Cardiac atrium fibroblast (primary cell): ENCODE data around the gene SLC23A1. TPM values are rescaled to one million over a fixed set of nuclear protein-coding genes. Genes with fewer than 3 reads are reported as not detected.

ENCODE experiments used
- total RNA-seq: library from RNA; depleted of rRNA; stranded (reverse); fragments of >200 nt; gene quantifications from 2 replicates; pipeline ENCODE4 v1.2.3, GENCODE V29; 2015

SLC23A1 gene
- total RNA-seq, result not detected in 2 replicates

GRCh38 chr5:139383275-139383992 is at the start of gene SLC23A1:
SLC23A1 (minus strand) TSS chr5:139383297; CDS start chr5:139383253, 44 bp downstream.

GRCh38 chr5:139403787-139404483 is 20.8 kb upstream of the SLC23A1 start, which contains the start of gene SPATA24:
SPATA24 (minus strand) TSS chr5:139404089; CDS start chr5:139404060, 29 bp downstream.

GRCh38 chr5:139394654-139395566 is 11.8 kb upstream of the SLC23A1 start, which contains the start of gene PROB1:
PROB1 (minus strand) TSS chr5:139395104; CDS start chr5:139395081, 23 bp downstream.

GRCh38 chr5:139389701-139390638 is 6.9 kb upstream of the SLC23A1 start, which contains the start of gene MZB1:
MZB1 (minus strand) TSS chr5:139389913; CDS start chr5:139389856, 57 bp downstream.

GRCh38 chr5:139341689-139342422 is 41.2 kb downstream of the SLC23A1 start, which contains the start of gene PAIP2:
PAIP2 (plus strand) TSS chr5:139341854; CDS start chr5:139363785, 21,931 bp downstream.

Other genes starting within 250 kb of the SLC23A1 start
- 65.5 and 71.4 TPM in 2 replicates for gene SIL1, start 184.9 kb downstream of the SLC23A1 start, total RNA-seq
- gene MATR3, start 89.6 kb downstream of the SLC23A1 start, total RNA-seq, result 129 and 153 TPM in 2 replicates
- 73.2 and 90.1 TPM in 2 replicates for gene PAIP2, start 41.4 kb downstream of the SLC23A1 start, total RNA-seq
- gene MZB1, start 6.6 kb upstream of the SLC23A1 start, total RNA-seq, result 0.36 TPM in 1 of 2 replicates, not detected in the other
- 1.5 and 2.5 TPM in 2 replicates for gene PROB1, start 11.8 kb upstream of the SLC23A1 start, total RNA-seq
- gene SPATA24, start 20.8 kb upstream of the SLC23A1 start, total RNA-seq, result 1.8 and 6.8 TPM in 2 replicates
- gene DNAJC18, start 56.2 kb upstream of the SLC23A1 start, total RNA-seq, result 2.3 and 7.8 TPM in 2 replicates
- gene ECSCR, start 79.4 kb upstream of the SLC23A1 start, total RNA-seq, result 25.4 and 28.2 TPM in 2 replicates
- gene SMIM33, start 87.7 kb upstream of the SLC23A1 start, total RNA-seq, result not detected in 2 replicates
- gene STING1, start 99.5 kb upstream of the SLC23A1 start, total RNA-seq, result 69.3 and 76.2 TPM in 2 replicates
- gene UBE2D2, start 178.0 kb upstream of the SLC23A1 start, total RNA-seq, result 53.3 and 76.8 TPM in 2 replicates